Right lobe of liver (tissue), 6 donors: ENCODE measurements around the gene NPR3. TPM values are rescaled to one million over a fixed set of nuclear protein-coding genes. Genes with fewer than 3 reads are reported as not detected.

Experiments
- ATAC-seq, 4 donors: fragments of 200-7000 bp; cut with Tn5 transposase; one replicate each; pipeline ENCODE4 v1.9.1; 2020; ENCODE audit warnings: mild to moderate bottlenecking in 4 of 4, moderate library complexity in 4 of 4
- DNase-seq, 3 donors: peaks; one replicate each; pipeline ENCODE4 v3.0.0-alpha.2; 2020
- H3K27ac ChIP-seq, 3 donors: fragments of 200-600 bp; one replicate each; pipeline ENCODE4 v1.8.0; 2022
- H3K27me3 ChIP-seq, 2 donors: fragments of 200-600 bp; one replicate each; pipeline ENCODE4 v1.8.0; 2022
- H3K36me3 ChIP-seq, 4 donors: fragments of 200-600 bp; sonication (generic) in 1 of 4; one replicate each; pipeline versions ENCODE4 v1.5.1 to v1.8.0; 2017 to 2022; ENCODE audit warnings: control low read depth in 1 of 4
- H3K4me1 ChIP-seq, 4 donors: fragments of 200-600 bp; sonication (generic) in 1 of 4; one replicate each; pipeline versions ENCODE4 v1.5.1 to v1.8.0; 2017 to 2022; ENCODE audit warnings: control low read depth in 1 of 4
- H3K4me3 ChIP-seq, 3 donors: fragments of 200-600 bp; one replicate each; pipeline ENCODE4 v1.8.0; 2022
- H3K9me3 ChIP-seq, 4 donors: fragments of 200-600 bp; sonication (generic) in 1 of 4; one replicate each; pipeline versions ENCODE4 v1.5.1 to v1.8.0; 2017 to 2022; ENCODE audit warnings: control low read depth in 1 of 4
- CTCF ChIP-seq, 4 donors: fragments of 200-600 bp in 3 of 4; fragments of 450-650 bp in 1 of 4; IDR thresholded peaks; one replicate each; pipeline versions ENCODE4 v1.5.1 to v1.8.0; 2016 to 2022; ENCODE audit warnings: antibody characterized with exemption in 4 of 4, mild to moderate bottlenecking in 2 of 4
- POLR2A ChIP-seq: fragments of 450-650 bp; IDR thresholded peaks from one replicate; pipeline ENCODE4 v1.6.1; 2017; ENCODE audit warnings: antibody characterized with exemption, mild to moderate bottlenecking
- WGBS: methylation state at CpG from one replicate; pipeline ENCODE4 v1.1.6; 2018; ENCODE audit warnings: low coverage, low lambda C conversion rate; ENCODE audit not compliant: insufficient coverage; ENCODE audit errors: missing lambda C conversion rate; 5-methylcytosine and 5-hydroxymethylcytosine counted together
- intact Hi-C, 2 donors: fragments of 100-400 bp; cut with DNase I; formaldehyde crosslinking; loops; one replicate each; pipeline versions ENCODE4 v1.11.2 to v1.14.1; 2022
- total RNA-seq, 6 experiments: library from RNA; depleted of rRNA in 2 of 6; stranded (reverse); fragments of >200 nt in 2 of 6; fragmentation: NEBNext Ultra II Directional in 3 of 6; extraction: Animal tissue kit (Norgen Biotek cat#: 25700) in 3 of 6; gene quantifications; one replicate each; pipeline versions ENCODE4 v1.1.0 to v1.2.4, GENCODE V29; 2016 to 2023
- donor health status: DM: no; HTN: yes; CAD: no.
- donor health status: DM: no; HTN: no; CAD: no.
- donor health status: DM: no; HTN: no; CAD: no.
- donor health status: DM: no; HTN: yes; CAD: no.
- donor health status: DM: no; HTN: yes; CAD: no.

Gene NPR3
- total RNA-seq, 6 experiments from 2014 or later, result 0.98 to 3.2 (median 2.4) TPM

DNA sequence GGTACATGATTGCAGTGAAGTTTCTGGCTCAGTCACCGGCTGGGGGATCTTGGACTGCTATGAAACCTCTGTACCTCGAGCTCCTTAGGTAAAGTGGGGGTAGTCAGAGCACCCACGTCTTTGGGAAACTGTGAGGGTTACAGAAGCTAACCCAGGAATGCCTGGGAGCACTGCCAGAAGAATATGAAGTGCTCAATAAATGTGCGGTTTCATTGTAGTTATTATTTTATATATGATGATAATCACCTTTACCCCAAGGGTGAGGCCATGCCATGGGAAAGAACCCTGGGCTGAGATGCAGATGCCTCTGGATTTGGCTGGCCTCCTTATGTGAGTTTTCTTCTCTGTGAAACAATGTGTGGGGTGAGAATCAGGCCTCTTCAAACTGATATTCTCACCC lies 3.7 kb downstream of the NPR3 start:
- intact Hi-C loops, result no loop called here
- no peak for DNase-seq
- no peaks in the 10 kb centered on the region for H3K36me3 ChIP-seq
- TF ChIP-seq POLR2A (no peak), CTCF (IDR thresholded peaks at IDR 0.05) (no peak)
- WGBS, result 57% methylated on average over 3 of the region's 4 CpGs
- no peaks in the 10 kb centered on the region for H3K27me3 ChIP-seq
- no peak for ATAC-seq
- peaks cover 0 to 25% (median 0%) of the 10 kb centered on the region in 4 donors for H3K4me1 ChIP-seq
- no peaks in the 10 kb centered on the region for H3K9me3 ChIP-seq
- H3K4me3 ChIP-seq, result no peak overlapping the region
- no peak overlapping the region for H3K27ac ChIP-seq

- TF ChIP-seq POLR2A (no peak), CTCF (IDR thresholded peaks at IDR 0.05) (no peak)
- no peaks in the 10 kb centered on the region for H3K4me1 ChIP-seq
- intact Hi-C loops, result no loop called here
- 64% methylated on average over 2 of the region's 2 CpGs for WGBS
- no peaks in the 10 kb centered on the region for H3K9me3 ChIP-seq
- no peak overlapping the region for H3K27ac ChIP-seq
- no peaks in the 10 kb centered on the region for H3K36me3 ChIP-seq
- H3K27me3 ChIP-seq, result no peaks in the 10 kb centered on the region
- no peak for ATAC-seq
- DNase-seq, result no peak
- no peak overlapping the region for H3K4me3 ChIP-seq
Measured at GRCh38 chr5:32720300-32720699, 9.2 kb downstream of the NPR3 start.

GRCh38 chr5:32721626-32722025 lies 10.5 kb downstream of the NPR3 start:
- ATAC-seq (no peak), DNase-seq (no peak)
- Histone ChIP-seq H3K4me3 (no peak overlapping the region), H3K27ac (no peak overlapping the region), H3K4me1 (no peaks in the 10 kb centered on the region), H3K9me3 (no peaks in the 10 kb centered on the region), H3K36me3 (no peaks in the 10 kb centered on the region), H3K27me3 (no peaks in the 10 kb centered on the region)
- no peak for TF ChIP-seq POLR2A
- TF ChIP-seq CTCF (IDR thresholded peaks at IDR 0.05), result no peak
- intact Hi-C loops, result no loop called here

GRCh38 chr5:32722957-32723356 lies 11.8 kb downstream of the NPR3 start:
- ATAC-seq, result no peak
- H3K9me3 ChIP-seq, result no peaks in the 10 kb centered on the region
- intact Hi-C loops, result no loop called here
- H3K4me1 ChIP-seq, result no peaks in the 10 kb centered on the region
- no peak overlapping the region for H3K4me3 ChIP-seq
- no peak overlapping the region for H3K27ac ChIP-seq
- DNase-seq, result no peak
- H3K27me3 ChIP-seq, result no peaks in the 10 kb centered on the region
- no peak for TF ChIP-seq POLR2A
- TF ChIP-seq CTCF (IDR thresholded peaks at IDR 0.05), result no peak
- WGBS, result 88% methylated on average over 6 of the region's 7 CpGs
- no peaks in the 10 kb centered on the region for H3K36me3 ChIP-seq

DNA sequence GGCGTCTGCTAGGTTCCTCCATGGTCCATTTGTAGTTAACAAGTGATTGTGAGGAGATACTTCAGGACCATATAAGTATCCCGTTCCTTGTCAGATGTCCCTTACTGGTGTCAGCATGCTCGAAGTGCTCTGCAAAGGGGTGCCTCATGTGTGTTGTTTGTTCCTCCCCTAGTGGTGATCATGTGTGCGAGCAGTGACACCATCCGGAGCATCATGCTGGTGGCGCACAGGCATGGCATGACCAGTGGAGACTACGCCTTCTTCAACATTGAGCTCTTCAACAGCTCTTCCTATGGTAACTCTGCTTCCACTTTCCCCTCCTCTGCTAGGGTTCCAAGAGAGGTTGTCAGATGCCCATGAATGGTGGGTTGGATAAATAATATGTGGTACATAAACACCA lies 13.4 kb downstream of the NPR3 start:
- DNase-seq (no peak), ATAC-seq (no peak)
- Histone ChIP-seq H3K27me3 (no peaks in the 10 kb centered on the region), H3K27ac (no peak overlapping the region), H3K36me3 (no peaks in the 10 kb centered on the region), H3K9me3 (no peaks in the 10 kb centered on the region), H3K4me3 (no peak overlapping the region), H3K4me1 (no peaks in the 10 kb centered on the region)
- intact Hi-C loops, result no loop called here
- 93% methylated on average over 6 of the region's 7 CpGs for WGBS
- no peak for TF ChIP-seq CTCF (IDR thresholded peaks at IDR 0.05)
